HG02943 (cell line): Measurements from ENCODE around the gene BRF1.
"Not testable (repeated sequence)": the region's sequence is repeated elsewhere in the genome, so short reads cannot be mapped to it uniquely, and the experiment has no call there.

Source experiments
- ATAC-seq: cut with Tn5 transposase; IDR thresholded peaks from one replicate; pipeline ENCODE4 v1.9.1; 2021; ENCODE audit warnings: mild to moderate bottlenecking, low read depth, moderate library complexity; ENCODE audit not compliant: unreplicated experiment

BRF1 gene

DNA sequence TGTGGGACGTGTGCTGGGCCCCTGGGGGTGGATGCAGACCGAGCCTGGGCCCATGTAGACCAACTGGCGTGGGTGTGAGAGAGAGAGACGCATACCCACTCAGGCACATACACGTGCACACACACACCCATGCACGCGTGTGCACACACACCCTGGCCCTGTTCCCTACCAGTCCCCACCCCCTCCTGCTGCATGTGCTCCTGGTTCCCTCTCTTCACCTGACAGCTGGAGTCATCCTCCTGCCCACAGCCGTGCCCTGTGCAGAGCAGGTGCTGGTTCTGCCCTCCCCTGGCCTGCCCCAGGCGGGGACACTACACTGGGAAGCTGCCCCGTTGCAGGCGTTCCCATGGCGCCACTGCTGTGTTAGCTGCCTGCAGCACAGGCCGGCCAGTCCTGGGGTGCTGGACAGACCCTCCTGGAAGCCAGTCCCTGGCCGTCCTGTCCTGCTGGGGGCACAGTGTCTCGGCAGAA is 32.3 kb upstream of the BRF1 start:
- ATAC-seq, result no peak

DNA sequence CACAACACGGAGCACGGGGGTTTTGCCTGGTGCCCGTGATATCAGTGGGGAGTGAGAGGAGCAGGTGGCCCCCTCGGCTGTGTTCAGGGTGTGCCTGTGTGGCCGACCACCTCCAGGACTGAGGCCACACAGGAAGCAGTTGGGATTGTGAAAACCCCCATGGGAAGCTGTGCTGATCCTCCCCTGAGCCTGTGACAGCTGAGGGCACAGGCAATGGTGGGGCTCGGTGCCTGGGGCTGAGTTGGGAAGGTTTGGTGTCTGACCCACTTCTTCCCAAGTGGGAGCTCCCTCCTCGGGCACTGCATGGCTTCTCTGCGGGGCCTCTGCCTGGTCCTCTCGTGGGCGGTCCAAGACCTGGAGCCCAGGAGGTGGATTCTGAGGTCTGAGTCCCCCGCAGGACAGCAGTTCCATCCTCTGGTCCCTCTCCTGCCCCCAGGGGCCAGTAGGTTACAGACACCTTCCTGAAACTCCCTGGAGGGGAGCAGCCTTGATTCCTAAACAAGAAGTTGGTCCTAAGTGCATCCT is 31.6 kb upstream of the BRF1 start:
- ATAC-seq, result no peak

DNA sequence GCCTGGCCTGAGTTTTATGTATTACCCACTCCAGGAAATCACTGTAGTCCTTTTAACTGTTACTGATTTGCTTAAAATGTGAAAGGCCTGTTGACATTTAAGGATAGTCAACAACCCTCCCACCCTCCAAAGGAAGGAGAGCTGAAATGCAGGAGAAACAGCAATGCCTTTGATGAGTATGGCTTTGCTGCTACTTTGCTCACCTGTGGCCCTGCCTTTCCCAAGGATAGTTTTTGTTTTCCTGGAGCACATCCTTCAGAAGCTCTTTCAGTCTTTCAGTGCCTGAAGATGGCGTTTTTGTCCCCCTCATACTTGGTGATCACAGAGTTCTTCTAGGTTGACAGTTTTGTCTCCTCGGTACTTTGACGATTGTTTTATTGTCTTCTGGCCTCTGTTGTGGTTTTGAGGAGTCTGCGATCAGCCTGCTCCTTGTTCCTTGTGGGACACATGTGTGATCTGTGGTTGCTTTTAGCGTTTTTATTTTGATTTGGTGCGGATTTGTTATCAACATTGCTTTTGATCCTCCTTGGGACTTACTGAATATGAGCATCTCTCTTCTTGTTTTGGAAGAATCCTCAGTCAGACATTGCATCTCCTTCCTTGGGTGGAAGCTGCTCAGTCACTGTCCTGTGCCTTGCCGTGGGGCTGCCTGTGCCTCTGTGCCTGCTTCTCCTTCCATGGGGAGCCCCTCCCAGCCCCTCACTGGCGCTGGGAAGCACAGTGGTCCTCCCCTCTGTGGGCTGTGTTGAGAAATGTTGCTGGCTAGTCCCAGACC is 31.0 kb upstream of the BRF1 start:
- ATAC-seq, result no peak

DNA sequence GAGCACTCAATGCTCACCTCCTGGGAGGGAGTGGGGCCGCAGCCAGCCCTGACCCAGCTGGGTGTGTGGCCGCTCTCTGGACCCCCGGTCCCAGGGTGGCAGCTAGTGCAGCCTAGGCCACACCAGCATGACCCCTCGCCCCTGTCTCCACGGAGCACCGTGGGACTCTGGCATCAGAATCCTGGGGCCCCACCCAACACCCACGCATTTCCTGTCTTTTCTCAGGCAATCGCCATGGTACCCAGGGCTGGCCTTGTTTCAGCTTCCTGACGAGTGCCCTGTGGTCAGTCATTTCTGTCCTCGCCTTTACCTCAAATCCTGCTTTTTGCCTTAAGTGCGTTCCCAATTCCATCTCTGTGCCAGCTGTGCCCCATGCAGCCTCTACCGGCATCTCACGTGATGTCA is 29.7 kb upstream of the BRF1 start:
- ATAC-seq, result no peak

DNA sequence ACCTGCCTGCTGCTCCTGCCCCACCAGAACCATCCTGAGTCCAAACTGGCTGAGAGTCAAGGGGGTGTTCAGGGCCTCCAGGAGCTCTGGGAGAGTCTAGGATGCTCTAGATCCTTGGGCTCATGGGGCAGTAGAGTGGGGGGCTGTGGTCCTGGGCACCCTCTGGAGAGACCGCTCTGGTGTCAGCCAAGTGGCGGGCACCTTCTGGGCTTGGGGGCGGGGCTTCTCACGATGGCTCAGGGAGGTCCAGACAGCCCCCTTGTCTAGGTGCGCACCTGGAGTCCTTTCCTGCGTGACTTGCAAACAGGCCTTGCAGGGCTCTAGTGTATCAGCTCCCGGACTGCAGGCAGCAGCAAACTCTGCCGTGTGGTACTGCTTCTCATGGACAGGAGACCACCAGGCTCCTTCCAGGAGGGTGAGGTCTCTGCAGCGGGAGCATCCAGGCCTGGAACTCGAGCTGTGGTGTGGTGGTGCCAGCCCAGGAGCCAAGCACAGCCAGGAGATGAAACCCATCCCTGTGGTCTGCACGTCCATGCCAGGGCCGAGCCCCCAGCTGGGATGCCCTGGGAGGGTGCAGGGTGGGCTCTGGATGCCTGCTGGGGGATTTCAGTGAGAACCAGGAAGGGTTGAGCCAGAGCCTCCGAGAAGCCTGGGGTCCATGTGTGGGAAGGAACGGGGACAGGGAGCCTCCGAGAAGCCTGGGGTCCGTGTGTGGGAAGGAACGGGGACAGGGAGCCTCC is 28.8 kb upstream of the BRF1 start:
- ATAC-seq, result no peak

DNA sequence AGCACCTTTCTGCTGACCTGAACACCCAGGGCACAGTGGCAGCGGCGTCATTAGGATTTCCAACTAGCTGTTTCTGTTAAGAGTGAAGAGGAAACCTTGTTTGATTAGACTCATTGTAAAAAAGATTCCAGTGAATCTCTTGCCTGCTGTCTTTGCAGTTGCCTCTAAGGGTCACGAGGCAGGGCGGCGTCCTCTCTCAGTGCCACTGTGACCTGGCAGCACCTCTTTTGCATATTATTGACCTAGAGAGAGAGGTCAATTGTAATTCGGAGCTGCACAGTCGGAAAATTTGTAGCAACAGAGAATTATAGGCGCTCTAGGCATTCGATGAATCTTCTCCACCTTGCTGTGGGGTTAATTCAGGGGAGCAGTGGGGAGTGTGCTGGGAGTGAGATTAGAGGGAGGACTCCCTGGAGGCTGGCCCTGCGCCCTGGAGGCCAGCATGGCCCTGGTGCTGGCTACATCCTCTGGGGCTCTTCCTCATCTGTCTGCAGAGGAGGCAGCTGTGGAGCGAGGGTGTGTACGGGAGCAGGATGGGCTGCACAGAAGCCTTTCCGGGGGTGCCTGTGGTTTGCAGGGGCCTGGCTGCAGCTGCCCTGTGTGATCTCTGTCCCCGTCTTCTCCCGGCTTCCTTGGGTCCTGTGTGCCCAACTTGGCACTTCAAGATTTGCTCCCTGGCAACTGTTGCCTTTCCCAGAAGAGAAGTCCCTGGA is 28.0 kb upstream of the BRF1 start:
- ATAC-seq, result no peak

DNA sequence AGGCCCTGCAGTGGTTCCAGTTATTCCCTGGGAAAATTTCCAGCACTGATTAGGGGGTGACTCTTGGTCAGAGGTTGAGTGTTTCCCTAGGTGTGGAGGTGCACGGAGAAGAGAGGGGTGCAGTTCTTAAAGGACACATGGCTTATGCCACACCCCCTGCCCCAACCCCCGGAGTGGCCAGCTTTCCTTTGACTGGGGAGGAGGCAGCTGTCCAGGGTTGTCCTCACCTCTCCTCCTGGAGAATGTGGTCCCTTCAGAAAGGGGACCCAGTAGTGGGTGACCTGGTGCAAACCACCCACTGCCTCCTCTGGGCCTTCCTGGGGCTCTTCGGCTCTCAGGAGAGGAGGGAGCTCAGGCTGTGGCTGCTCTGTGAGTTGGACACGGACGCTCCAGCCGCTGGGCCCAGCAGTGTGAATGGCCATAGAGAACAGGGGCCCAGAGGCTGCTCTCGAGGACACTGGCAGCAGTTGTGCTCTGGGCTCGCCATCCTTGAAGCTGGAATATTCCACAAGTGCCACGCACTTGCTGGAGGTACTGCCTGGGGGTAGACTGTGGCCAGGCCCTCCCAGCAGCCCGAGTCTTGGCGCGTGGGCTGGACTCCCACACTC is 27.4 kb upstream of the BRF1 start:
- ATAC-seq, result no peak

DNA sequence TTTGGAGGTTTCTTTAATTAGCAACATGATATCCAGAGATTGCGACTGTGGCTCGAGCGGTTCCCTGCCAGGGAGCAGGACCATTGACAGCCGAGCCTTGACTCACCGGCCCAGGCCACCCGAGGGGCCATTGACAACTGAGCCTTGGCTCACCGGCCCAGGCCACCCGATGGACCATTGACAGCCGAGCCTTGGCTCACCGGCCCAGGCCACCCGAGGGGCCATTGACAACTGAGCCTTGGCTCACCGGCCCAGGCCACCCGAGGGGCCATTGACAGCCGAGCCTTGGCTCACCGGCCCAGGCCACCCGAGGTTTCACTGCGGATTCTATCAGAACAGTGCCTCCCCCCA is 26.9 kb upstream of the BRF1 start:
- ATAC-seq, result not testable (repeated sequence)

DNA sequence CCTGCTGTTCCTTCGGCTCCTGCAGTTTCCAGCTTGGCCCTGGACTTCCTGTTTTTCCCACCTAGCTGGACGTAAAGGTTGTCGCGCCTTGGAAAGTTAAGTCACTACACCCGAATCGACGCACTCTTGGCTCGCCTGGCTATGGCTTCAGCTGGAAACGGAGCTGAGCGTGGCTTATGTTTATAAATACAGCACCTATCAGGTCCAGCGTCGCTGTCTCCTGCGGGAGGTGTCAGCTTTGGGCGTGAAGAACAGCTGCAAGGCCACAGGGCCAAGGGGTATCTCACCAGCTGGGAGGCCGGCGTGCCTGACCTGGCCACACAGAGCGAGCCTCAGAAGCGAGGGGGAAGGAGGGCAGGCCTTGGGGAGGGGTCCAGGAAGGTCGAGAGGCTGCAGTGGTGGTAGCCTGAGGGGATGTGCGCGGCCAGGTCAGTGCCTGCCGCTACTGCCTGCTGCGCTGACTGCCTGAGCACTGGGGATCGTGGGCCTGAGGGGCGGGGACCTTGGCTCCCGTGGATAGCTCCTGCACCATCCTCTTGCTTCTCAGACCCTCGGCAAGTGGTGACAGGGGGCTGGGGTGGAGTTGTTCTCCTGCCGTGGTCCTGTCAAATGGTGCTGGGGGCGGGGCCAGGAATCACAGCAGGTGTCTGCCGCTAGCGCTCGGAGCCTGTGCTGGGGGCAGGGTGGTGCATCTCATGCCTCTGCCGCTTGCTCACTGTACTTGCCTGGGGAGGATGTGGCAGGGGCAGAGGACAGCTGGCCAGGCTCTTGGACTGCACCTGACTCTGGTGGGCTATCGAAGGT is 26.3 kb upstream of the BRF1 start:
- no peak for ATAC-seq

DNA sequence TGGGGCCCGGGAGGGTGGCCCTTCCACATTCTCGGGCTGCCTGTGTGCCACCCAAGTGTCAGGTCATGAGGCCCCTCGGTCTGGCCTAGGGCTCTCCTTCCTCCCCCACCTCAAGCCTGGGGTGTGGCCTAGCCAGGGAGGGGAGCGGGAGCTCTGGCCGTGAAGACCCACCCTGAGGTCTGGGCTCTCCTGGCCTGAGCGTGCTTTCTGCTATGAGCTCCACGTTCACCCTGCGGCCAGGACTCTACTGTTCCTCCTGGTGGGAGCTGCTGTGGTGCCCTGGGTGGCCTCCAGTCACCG is 25.7 kb upstream of the BRF1 start:
- no peak for ATAC-seq

DNA sequence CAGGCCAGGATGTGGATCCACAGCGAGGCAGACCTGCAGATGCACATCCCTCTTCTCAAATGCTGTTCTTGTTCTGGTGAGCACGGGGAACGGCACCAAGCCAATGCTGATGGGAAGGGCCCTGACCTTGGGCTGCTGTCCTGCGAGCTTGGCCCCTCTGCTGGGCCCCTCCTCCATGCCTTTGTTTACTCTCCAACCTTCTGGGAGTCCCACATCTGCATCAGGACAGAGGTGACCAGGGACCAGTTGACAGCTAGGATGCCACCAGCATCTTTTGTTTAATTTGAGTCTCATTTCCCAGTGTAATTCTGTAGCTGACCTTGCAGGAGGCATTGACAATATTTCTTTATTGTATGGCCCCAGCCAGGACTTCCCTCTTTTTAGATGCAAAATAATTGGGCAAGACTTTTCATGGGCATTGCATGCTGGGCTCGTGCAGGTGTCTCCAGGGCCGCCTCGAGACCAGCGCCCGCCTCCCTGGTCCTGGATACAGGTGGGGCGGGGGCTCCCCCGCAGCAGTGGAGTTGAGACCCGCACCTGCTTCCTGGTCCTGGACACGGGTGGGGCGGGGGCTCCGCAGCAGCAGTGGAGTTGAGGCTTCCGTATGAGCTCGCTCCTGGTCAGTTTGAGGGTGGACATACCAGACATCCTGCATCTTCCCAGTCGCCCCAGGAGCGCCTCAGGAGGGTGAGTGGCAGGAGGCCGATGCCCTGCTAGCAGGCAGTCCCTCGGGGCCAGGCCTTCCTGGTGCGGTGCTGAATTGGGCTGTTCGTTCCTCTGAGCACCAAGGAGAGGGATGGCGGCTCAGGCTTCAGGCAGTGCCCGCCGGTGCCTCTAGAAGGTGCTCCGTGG is 25.1 kb upstream of the BRF1 start:
- ATAC-seq, result no peak

DNA sequence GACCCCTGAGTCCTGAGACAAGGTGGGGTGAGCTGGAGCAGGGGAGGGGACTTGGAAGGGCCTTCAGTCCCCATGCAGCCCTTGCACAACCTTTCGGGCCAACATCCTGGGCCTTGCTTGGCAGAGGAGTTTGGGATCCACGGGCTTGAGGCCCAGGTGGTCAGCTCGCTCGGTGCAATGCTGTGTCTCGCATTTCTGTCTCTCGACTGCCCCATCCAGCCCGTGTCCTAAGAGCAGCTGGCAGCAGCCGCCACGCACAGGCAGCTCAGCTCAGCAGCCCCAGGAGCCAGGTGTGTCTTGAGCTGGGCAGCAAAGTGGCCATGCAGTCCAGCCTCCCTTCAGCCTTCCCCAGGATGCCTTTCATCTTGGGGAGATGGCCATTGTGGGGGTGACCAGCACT is 24.5 kb upstream of the BRF1 start:
- ATAC-seq, result no peak

DNA sequence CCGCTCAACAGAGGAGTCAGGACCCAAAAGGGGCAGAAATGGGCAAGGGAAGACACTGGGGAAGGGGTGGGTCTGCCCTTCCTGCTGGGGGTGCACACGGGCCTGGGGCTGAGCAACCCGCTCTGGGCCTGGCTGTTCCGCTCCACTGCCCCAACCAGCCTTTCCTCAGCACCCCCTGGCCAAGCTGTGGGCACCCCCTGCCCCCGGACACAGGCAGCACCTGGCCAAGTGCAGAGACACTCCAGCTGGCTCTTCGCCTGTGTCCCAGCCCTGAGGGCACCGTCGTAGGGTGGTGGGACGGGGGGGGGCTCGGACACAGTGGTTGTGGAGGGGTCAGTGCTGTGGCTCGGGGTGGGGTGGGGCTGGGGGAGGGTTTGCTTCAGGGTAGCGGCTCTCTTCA is 24.1 kb upstream of the BRF1 start:
- ATAC-seq, result no peak

DNA sequence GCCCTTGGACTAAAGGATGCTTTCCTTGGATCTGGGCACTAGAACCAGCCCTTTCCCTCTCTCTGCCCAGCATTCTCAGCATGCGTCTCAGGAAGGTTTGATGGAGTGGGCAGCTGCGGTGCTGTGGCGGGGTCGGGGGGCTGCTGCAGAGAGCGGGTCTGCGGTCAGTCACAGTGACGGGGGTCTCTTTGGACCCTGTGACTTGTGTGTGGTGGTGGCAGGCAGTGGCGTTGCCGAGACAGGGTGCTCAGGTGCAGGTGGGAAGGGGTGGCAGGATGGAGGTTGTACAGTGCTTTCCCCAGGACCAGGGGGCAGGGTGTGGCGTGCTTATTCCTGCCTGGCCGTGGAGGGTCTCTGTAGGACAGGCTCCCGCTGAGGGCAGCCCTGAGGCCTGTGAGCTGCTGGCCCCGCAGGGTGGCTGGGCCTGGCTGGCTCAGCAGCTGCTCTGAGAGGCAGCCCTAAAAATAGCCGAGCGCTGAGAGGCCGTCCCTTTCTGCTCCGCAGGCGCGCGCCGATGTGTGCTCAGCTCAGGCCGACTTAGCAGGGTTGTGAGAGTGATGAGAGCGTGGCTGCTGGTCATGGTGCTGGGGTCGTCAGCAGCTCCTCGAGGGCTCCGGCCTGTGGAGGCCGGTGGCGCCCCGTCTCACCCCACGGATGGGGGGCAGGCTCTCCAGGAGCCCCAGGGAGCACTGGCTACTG is 23.4 kb upstream of the BRF1 start:
- no peak for ATAC-seq

DNA sequence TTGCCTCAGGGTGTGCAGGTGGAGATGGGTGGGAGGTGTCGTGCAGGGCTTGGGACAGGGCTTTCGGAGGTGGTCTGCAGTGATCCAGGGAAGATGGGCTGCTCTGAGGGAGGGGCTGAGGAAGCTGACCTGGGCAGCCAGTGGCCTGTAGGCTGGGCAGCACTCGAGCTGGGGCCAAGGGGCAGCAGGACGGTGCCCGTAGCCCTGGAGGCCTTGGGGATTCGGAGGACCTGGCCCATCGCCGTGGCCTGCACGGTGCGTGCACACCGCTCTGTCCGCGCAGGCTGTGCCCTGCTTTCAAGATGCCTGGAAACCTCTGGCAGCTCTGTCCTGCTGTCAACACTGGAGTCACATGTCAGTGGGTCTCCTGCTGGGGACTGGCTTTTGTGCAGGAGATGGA is 22.9 kb upstream of the BRF1 start:
- no peak for ATAC-seq

DNA sequence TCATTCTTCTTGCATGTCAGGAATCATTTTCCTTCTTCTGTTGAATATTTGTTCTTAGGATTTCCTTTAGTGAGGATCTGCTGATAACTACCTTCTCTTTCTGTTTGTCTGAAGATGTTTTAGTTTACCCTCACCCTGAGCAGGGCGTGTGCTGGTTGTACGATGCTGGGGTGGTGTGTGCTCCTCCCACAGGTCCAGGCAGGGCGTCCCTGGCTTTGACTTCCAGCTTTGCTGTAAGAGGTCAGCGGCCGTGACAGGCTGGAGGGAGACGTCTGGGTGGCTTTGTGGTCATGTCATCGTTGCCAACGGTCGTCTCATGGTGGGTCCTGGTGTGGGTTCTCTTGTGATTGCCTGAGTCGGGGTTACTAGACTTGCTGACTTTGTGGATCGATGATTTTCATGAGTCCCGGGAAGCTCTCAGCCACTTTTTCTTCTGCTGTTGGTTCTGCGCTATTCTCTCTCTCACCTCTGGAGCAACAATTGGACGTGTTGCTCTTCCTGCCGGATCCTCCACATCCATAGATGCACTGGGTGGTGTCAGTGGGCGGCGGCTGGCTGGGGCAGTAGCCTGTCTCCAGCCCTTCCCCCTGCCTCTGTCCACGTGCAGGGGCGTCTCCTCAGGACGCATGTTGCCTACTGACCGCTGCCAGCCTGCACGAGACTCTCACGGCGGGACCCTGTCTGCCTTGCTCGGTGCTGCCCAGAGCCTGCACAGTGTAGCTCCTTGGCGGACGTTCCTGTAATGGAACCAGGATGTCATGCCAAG is 22.2 kb upstream of the BRF1 start:
- ATAC-seq, result no peak

DNA sequence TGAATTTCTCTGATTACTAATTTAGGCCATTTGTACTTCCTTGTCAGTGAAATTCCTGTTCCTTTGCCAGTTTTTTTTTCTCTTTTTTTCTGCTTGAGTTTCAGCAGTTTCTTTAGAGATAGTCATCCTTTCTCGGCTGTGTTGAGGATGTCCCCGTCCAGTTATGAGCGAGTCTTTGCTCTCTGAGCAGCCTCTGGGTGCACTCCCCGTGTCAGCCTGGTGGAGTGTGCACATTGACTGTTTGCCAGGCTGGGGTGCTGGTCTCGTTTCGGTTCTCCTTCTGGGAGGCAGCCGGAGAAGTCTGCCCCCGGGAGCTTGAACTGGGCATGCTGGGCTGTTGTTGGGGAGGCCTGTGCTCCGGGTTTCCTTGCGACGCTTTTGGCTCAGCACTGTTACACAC is 16.7 kb upstream of the BRF1 start:
- no peak for ATAC-seq

DNA sequence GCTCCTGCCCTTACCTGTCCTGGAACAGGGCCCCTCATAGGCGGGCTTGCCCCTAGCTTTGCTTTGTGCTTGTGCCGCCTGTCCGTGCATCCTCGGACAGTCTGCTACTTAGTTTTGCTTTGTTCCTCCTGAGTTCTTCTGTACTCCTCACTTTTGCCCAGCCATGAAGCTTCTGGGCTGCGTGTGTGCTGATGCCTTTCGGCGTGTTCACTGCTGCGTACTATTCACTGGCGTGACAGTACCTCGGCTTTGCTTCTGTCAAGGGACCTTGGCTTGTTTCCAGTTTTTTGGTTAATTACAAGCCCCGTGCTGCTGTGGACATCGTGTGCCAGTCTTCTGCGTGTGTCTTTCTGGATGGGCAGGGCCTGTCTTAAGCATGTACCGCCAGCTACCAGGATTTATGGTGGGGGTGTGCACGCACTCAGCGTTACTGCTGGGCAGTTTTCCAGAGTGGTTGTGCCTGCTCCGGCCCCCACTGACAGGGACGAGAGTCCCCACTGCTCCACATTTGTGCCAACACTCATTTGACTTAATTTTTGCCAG is 16.2 kb upstream of the BRF1 start:
- ATAC-seq, result no peak
